GM12873 (cell line): ENCODE measurements around the gene SLC7A5.

Experiments
- CTCF ChIP-seq: IDR thresholded peaks from 2 replicates; pipeline ENCODE4 v1.5.1; 2012; ENCODE audit warnings: low read depth, mild to moderate bottlenecking, moderate library complexity, low read length, control low read depth; ENCODE audit not compliant: insufficient read depth; ENCODE audit errors: missing control alignments

SLC7A5 gene

GRCh38 chr16:87824991-87825841 is 44.1 kb downstream of the SLC7A5 start:
- TF ChIP-seq CTCF: no peak

GRCh38 chr16:87824016-87824990 is 45.0 kb downstream of the SLC7A5 start:
- no peak for TF ChIP-seq CTCF

- TF ChIP-seq CTCF: no peak
These were observed 46.0 kb downstream of the SLC7A5 start for GRCh38 chr16:87823181-87823929.

GRCh38 chr16:87822108-87822970 is 47.0 kb downstream of the SLC7A5 start:
- TF ChIP-seq CTCF: no peak

- no peak for TF ChIP-seq CTCF
These were observed 47.8 kb downstream of the SLC7A5 start for GRCh38 chr16:87821376-87822107.

- TF ChIP-seq CTCF: no peak
These were observed 49.3 kb downstream of the SLC7A5 start for GRCh38 chr16:87819983-87820382.
